ENCODE results near the gene DSCAM. TPM values are rescaled to one million over a fixed set of nuclear protein-coding genes. Genes with fewer than 3 reads are reported as not detected.

DSCAM gene
- total RNA-seq, 2 experiments from 2014 or later: not detected

DNA sequence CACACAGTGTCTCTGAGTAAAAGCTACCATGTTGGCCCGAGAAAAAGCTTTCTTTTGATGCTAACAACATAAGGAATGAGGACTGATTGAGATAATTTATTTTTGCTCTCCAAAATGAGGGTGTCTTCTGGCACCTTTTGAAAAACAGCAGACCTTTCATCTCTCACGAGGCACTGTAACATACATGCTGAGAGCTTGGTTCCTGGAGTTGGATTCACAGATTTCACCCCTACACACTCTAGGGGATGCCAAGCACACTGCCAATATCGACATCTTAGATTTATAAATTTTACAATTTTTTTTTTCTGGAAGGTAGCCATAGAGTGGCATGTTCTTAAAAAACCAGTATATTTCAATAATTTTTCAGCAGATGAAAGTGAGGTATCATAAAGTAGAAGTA lies 408.3 kb downstream of the DSCAM start:
- TF ChIP-seq, protein P1, sequence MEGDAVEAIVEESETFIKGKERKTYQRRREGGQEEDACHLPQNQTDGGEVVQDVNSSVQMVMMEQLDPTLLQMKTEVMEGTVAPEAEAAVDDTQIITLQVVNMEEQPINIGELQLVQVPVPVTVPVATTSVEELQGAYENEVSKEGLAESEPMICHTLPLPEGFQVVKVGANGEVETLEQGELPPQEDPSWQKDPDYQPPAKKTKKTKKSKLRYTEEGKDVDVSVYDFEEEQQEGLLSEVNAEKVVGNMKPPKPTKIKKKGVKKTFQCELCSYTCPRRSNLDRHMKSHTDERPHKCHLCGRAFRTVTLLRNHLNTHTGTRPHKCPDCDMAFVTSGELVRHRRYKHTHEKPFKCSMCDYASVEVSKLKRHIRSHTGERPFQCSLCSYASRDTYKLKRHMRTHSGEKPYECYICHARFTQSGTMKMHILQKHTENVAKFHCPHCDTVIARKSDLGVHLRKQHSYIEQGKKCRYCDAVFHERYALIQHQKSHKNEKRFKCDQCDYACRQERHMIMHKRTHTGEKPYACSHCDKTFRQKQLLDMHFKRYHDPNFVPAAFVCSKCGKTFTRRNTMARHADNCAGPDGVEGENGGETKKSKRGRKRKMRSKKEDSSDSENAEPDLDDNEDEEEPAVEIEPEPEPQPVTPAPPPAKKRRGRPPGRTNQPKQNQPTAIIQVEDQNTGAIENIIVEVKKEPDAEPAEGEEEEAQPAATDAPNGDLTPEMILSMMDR (IDR thresholded peaks at IDR 0.05): no peak
- H3K4me3 Mint-ChIP-seq: no peak overlapping the region

DNA sequence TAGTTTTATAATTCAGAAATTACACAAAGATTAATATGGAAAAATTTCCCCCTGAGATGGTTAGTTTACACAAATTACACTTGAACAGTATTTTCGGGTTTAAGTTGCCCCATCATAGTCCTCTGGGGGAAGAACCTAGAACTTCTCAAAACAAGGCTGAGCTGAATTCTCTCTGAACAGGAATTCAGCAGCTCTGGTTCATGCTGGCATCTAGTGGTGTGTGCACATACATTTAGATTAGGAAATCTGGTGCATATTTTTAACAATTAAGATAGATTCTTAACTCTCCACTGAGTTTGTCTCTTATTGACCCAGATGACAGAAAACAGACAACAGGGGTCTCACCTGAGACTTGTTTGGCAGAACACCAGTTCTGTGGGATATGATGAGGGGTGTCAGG lies 410.7 kb downstream of the DSCAM start:
- intact Hi-C loops (cut with DNase I, micrococcal nuclease): no loop called here
- ATAC-seq (ENCODE audit: poor library complexity): no peak

More for the DNA sequence above, 408.3 kb downstream of the DSCAM start:
- Histone ChIP-seq H3K27ac (ENCODE audit: low read depth in 1 of 2, low read length in 2 of 2) (no peak overlapping the region), H3K27me3 (ENCODE audit: control insufficient read depth in 1 of 2, insufficient read depth in 2 of 2, low read length in 2 of 2) (no peaks in the 10 kb centered on the region), H3K4me3 (ENCODE audit: low read length) (no peak overlapping the region), H3K36me3 (ENCODE audit: insufficient read depth, low read length) (no peaks in the 10 kb centered on the region), H3K9me3 (ENCODE audit: control insufficient read depth in 1 of 2, insufficient read depth in 1 of 2, low read length in 2 of 2) (peaks cover 0 to 19% of the 10 kb centered on the region in 2 experiments), H3K4me1 (ENCODE audit: insufficient read depth, low read length) (no peaks in the 10 kb centered on the region)
- Mint-ChIP-seq H3K36me3 (ENCODE audit: low read depth) (no peaks in the 10 kb centered on the region), H3K9me3 (peaks cover 7% of the 10 kb centered on the region), H3K27ac (no peak overlapping the region), H3K27me3 (no peaks in the 10 kb centered on the region), H3K4me1 (ENCODE audit: low read depth) (no peaks in the 10 kb centered on the region)
- DNase-seq (no peak), ATAC-seq (ENCODE audit: poor library complexity) (no peak)
- ChIA-PET POLR2A (no interaction called here), CTCF (no interaction called here)
- intact Hi-C loops (cut with DNase I, micrococcal nuclease): no loop called here

DNA sequence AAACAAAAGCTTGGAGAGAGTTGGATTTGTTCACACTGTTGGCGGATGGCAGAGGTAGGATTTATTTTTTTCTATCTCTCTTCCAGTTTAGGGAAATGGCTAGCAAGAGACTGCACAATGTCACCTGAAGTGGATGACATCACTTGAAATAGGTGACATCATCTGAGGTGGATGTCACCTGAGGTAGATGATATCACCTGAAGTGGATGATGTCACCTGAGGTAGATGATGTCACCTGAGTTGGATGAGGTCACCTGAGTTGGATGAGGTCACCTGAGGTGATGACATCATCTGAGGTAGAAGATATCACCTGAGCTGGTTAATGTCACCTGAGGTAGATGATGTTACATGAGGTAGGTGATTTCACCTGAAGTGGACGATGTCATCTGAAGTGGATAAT lies 413.4 kb downstream of the DSCAM start:
- Histone ChIP-seq H3K4me1 (ENCODE audit: insufficient read depth, low read length) (no peaks in the 10 kb centered on the region), H3K27ac (ENCODE audit: low read depth in 1 of 2, low read length in 2 of 2) (no peak overlapping the region), H3K27me3 (ENCODE audit: control insufficient read depth in 1 of 2, insufficient read depth in 2 of 2, low read length in 2 of 2) (no peaks in the 10 kb centered on the region), H3K9me3 (ENCODE audit: control insufficient read depth in 1 of 2, insufficient read depth in 1 of 2, low read length in 2 of 2) (peaks cover 0 to 19% of the 10 kb centered on the region in 2 experiments), H3K36me3 (ENCODE audit: insufficient read depth, low read length) (no peaks in the 10 kb centered on the region), H3K4me3 (ENCODE audit: low read length) (no peak overlapping the region)
- intact Hi-C loops (cut with DNase I, micrococcal nuclease): no loop called here
- ChIA-PET CTCF (no interaction called here), POLR2A (no interaction called here)
- Mint-ChIP-seq H3K9me3 (peaks cover 7% of the 10 kb centered on the region), H3K4me1 (ENCODE audit: low read depth) (no peaks in the 10 kb centered on the region), H3K27ac (no peak overlapping the region), H3K27me3 (no peaks in the 10 kb centered on the region), H3K4me3 (no peak overlapping the region), H3K36me3 (ENCODE audit: low read depth) (no peaks in the 10 kb centered on the region)
- no peak for DNase-seq
- no peak for ATAC-seq (ENCODE audit: poor library complexity)
- TF ChIP-seq, protein P1 (IDR thresholded peaks at IDR 0.05): no peak

More for the DNA sequence above, 410.7 kb downstream of the DSCAM start:
- CTCF ChIA-PET: no interaction called here
- H3K4me1 ChIP-seq (ENCODE audit: insufficient read depth, low read length): no peaks in the 10 kb centered on the region
- Mint-ChIP-seq H3K4me1 (ENCODE audit: low read depth) (no peaks in the 10 kb centered on the region), H3K4me3 (no peak overlapping the region), H3K27me3 (no peaks in the 10 kb centered on the region), H3K9me3 (peaks cover 7% of the 10 kb centered on the region), H3K36me3 (ENCODE audit: low read depth) (no peaks in the 10 kb centered on the region), H3K27ac (no peak overlapping the region)
- no peaks in the 10 kb centered on the region for H3K36me3 ChIP-seq (ENCODE audit: insufficient read depth, low read length)
- POLR2A ChIA-PET: no interaction called here
- TF ChIP-seq, protein P1 (IDR thresholded peaks at IDR 0.05): no peak
- no peak overlapping the region for H3K4me3 ChIP-seq (ENCODE audit: low read length)
- no peak for DNase-seq
- no peak overlapping the region for H3K27ac ChIP-seq (ENCODE audit: low read depth in 1 of 2, low read length in 2 of 2)
- peaks cover 0 to 15% of the 10 kb centered on the region in 2 experiments for H3K9me3 ChIP-seq (ENCODE audit: control insufficient read depth in 1 of 2, insufficient read depth in 1 of 2, low read length in 2 of 2)
- H3K27me3 ChIP-seq (ENCODE audit: control insufficient read depth in 1 of 2, insufficient read depth in 2 of 2, low read length in 2 of 2): no peaks in the 10 kb centered on the region
